Ovary (tissue), 9 donors: Measurements from ENCODE around the gene TGFB1I1. TPM values are rescaled to one million over a fixed set of nuclear protein-coding genes. Genes with fewer than 3 reads are reported as not detected.
A peak's percentile ranks its signal among the peaks of the same experiment; 100 is the strongest.

Source experiments
- DNase-seq, 5 donors: peaks; one replicate each; pipeline ENCODE4 v3.0.0-alpha.2; 2019 to 2020
- H3K27ac ChIP-seq, 2 donors: fragments of 200-600 bp; one replicate each; pipeline versions ENCODE4 v1.5.1 to v1.8.0; 2019 to 2022
- H3K27me3 ChIP-seq: fragments of 200-600 bp; one replicate; pipeline ENCODE4 v1.8.0; 2022
- H3K36me3 ChIP-seq: fragments of 200-600 bp; sonication (generic); one replicate; pipeline ENCODE4 v1.5.1; 2019
- H3K4me1 ChIP-seq: one replicate; pipeline ENCODE4 v1.8.1; 2013; ENCODE audit warnings: mild to moderate bottlenecking, moderate library complexity; ENCODE audit not compliant: insufficient read depth
- H3K4me3 ChIP-seq: fragments of 200-600 bp; sonication (generic); one replicate; pipeline ENCODE4 v1.5.1; 2017
- H3K9me3 ChIP-seq, 2 donors: fragments of 200-600 bp in 1 of 2; sonication (generic) in 1 of 2; one replicate each; pipeline versions ENCODE4 v1.5.1 to v1.8.1; 2013 to 2019; ENCODE audit warnings: mild to moderate bottlenecking in 1 of 2, moderate library complexity in 1 of 2
- CTCF ChIP-seq, 3 donors: fragments of 450-650 bp in 2 of 3; fragments of 200-600 bp in 1 of 3; IDR thresholded peaks; one replicate each; pipeline versions ENCODE4 v1.5.1 to v1.8.0; 2016 to 2022; ENCODE audit warnings: antibody characterized with exemption in 3 of 3, mild to moderate bottlenecking in 1 of 3
- EP300 ChIP-seq: sonication (generic); formaldehyde crosslinking; IDR thresholded peaks from one replicate; pipeline ENCODE4 v1.6.1; 2017; ENCODE audit warnings: antibody characterized with exemption
- POLR2A ChIP-seq: fragments of 450-650 bp; IDR thresholded peaks from one replicate; pipeline ENCODE4 v1.6.1; 2017; ENCODE audit warnings: antibody characterized with exemption, mild to moderate bottlenecking, moderate library complexity
- WGBS, 3 donors: extraction: QIAGEN DNeasy Blood & Tissue Kit in 1 of 3; methylation state at CpG; one replicate each; pipeline versions ENCODE4 v1.1.5 to v1.1.7; 2013 to 2017; 5-methylcytosine and 5-hydroxymethylcytosine counted together
- intact Hi-C, 4 donors: fragments of 100-400 bp; cut with DNase I; formaldehyde crosslinking; loops; one replicate each; pipeline versions ENCODE4 v1.11.0 to v1.15.1; 2022 to 2023
- polyA plus RNA-seq, 2 donors: library from polyadenylated mRNA; stranded (reverse); fragments of 200-250 nt in 1 of 2; fragments of 350-450 nt in 1 of 2; fragmentation: Illumina TruSeq in 1 of 2; extraction: RNeasy Lipid Tissue Mini Kit (QIAGEN cat#74804) in 1 of 2; gene quantifications; one replicate each; pipeline ENCODE4 v1.2.3, GENCODE V29; 2013 to 2014
- total RNA-seq, 7 donors: library from RNA; depleted of rRNA in 2 of 7; stranded (reverse); fragments of >200 nt in 2 of 7; fragmentation: NEBNext Ultra II Directional in 3 of 7; extraction: Animal tissue kit (Norgen Biotek cat#: 25700) in 3 of 7; gene quantifications; one replicate each; pipeline versions ENCODE4 v1.1.0 to v1.2.4, GENCODE V29; 2016 to 2023
- donor health status: DM: no; HTN: no; CAD: no; lungs with moderate emphysema.
- donor health status: DM: no; HTN: no; CAD: no.
- donor health status: Bipolar disorder and iron deficiency.
- donor health status: DM: yes; HTN: yes; CAD: no.
- donor health status: DM: no; HTN: no; CAD: no.
- donor health status: DM: yes; HTN: yes; CAD: no.

Gene TGFB1I1
- total and polyA plus RNA-seq, 9 donors, result 38.0 to 216 (median 124) TPM

GRCh38 chr16:31427441-31428278 is 44.3 kb upstream of the TGFB1I1 start:
- intact Hi-C loops, result loop anchor here in 1 of 4 donors (10.0 kb wide), 1 partner anchor 223 kb away; the partner anchor contains the start of gene PYCARD
- TF ChIP-seq EP300 (no peak), CTCF (IDR thresholded peaks at IDR 0.05) (no peak), POLR2A (no peak)
- peak; percentile 66 to 84 (median 78) for DNase-seq

GRCh38 chr16:31428279-31428597 is 43.7 kb upstream of the TGFB1I1 start, which contains the start of gene COX6A2:
Gene COX6A2 (minus strand): TSS chr16:31428360. CDS start chr16:31428325, 35 bp downstream.
- H3K9me3 ChIP-seq, result no peaks in the 10 kb centered on the region
- no peaks in the 10 kb centered on the region for H3K27me3 ChIP-seq
- TF ChIP-seq EP300, result no peak
- TF ChIP-seq CTCF (IDR thresholded peaks at IDR 0.05), result no peak
- no peak for TF ChIP-seq POLR2A
- peak within 1 kb of the TSS in 1 of 2 donors; percentile 3 for H3K27ac ChIP-seq
- WGBS, 3 donors, result 21 to 43% (median 27%) methylated on average over 6 to 7 of the region's 7 CpGs
- H3K4me1 ChIP-seq, result peaks cover 3% of the 10 kb centered on the region
- H3K4me3 ChIP-seq, result peak within 1 kb of the TSS; percentile 44
- DNase-seq, result no peak
- no peaks in the 10 kb centered on the region for H3K36me3 ChIP-seq
- intact Hi-C loops, result loop anchor here in 1 of 4 donors (10.0 kb wide), 1 partner anchor 223 kb away; the partner anchor contains the start of gene PYCARD

More at GRCh38 chr16:31427441-31428278, 44.3 kb upstream of the TGFB1I1 start:
- Histone ChIP-seq H3K36me3 (no peaks in the 10 kb centered on the region), H3K27ac (peak overlapping the region in 1 of 2 donors; percentile 3), H3K4me1 (peaks cover 3% of the 10 kb centered on the region), H3K9me3 (no peaks in the 10 kb centered on the region), H3K27me3 (no peaks in the 10 kb centered on the region), H3K4me3 (peak overlapping the region; percentile 44)
- WGBS, 3 donors, result 7 to 12% (median 11%) methylated on average over 71 to 80 of the region's 83 CpGs

- WGBS, 3 donors, result 54 to 67% (median 65%) methylated on average over 7 of the region's 7 CpGs
- DNase-seq, result no peak
- H3K27ac ChIP-seq, result no peak overlapping the region
Measured at GRCh38 chr16:31428638-31429247, 43.2 kb upstream of the TGFB1I1 start.

More at GRCh38 chr16:31428638-31429247, 43.2 kb upstream of the TGFB1I1 start:
- H3K4me1 ChIP-seq, result peaks cover 3% of the 10 kb centered on the region
- H3K4me3 ChIP-seq, result no peak overlapping the region
- intact Hi-C loops, result loop anchor here in 1 of 4 donors (10.0 kb wide), 1 partner anchor 224 kb away; the partner anchor contains the start of gene PYCARD
- H3K36me3 ChIP-seq, result no peaks in the 10 kb centered on the region
- H3K27me3 ChIP-seq, result no peaks in the 10 kb centered on the region
- TF ChIP-seq POLR2A (no peak), CTCF (IDR thresholded peaks at IDR 0.05) (no peak), EP300 (no peak)
- no peaks in the 10 kb centered on the region for H3K9me3 ChIP-seq
